Measurements from ENCODE around the gene FOXO4.

FOXO4 gene

GRCh38 chrX:71106427-71106826 lies 10.8 kb downstream of the FOXO4 start, which contains the start of gene CXorf65:
TSS of gene CXorf65 (minus strand) at chrX:71106740. CDS start at chrX:71106556, 184 bp downstream.
- TF ChIP-seq, protein P1, sequence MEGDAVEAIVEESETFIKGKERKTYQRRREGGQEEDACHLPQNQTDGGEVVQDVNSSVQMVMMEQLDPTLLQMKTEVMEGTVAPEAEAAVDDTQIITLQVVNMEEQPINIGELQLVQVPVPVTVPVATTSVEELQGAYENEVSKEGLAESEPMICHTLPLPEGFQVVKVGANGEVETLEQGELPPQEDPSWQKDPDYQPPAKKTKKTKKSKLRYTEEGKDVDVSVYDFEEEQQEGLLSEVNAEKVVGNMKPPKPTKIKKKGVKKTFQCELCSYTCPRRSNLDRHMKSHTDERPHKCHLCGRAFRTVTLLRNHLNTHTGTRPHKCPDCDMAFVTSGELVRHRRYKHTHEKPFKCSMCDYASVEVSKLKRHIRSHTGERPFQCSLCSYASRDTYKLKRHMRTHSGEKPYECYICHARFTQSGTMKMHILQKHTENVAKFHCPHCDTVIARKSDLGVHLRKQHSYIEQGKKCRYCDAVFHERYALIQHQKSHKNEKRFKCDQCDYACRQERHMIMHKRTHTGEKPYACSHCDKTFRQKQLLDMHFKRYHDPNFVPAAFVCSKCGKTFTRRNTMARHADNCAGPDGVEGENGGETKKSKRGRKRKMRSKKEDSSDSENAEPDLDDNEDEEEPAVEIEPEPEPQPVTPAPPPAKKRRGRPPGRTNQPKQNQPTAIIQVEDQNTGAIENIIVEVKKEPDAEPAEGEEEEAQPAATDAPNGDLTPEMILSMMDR (IDR thresholded peaks at IDR 0.05; ENCODE audit: low read length, missing control alignments): no peak
- H3K4me3 ChIP-seq (replicated peaks; ENCODE audit: low read depth, low read length): no peak within 1 kb of the TSS

GRCh38 chrX:71107245-71107644 lies 11.6 kb downstream of the FOXO4 start:
- TF ChIP-seq, protein P1 (IDR thresholded peaks at IDR 0.05; ENCODE audit: low read length, missing control alignments): no peak
- H3K4me3 ChIP-seq (replicated peaks; ENCODE audit: low read depth, low read length): no peak overlapping the region
- no peak for DNase-seq (ENCODE audit: low read depth)

More at GRCh38 chrX:71106427-71106826, 10.8 kb downstream of the FOXO4 start, which contains the start of gene CXorf65:
- DNase-seq (ENCODE audit: low read depth): no peak

DNA sequence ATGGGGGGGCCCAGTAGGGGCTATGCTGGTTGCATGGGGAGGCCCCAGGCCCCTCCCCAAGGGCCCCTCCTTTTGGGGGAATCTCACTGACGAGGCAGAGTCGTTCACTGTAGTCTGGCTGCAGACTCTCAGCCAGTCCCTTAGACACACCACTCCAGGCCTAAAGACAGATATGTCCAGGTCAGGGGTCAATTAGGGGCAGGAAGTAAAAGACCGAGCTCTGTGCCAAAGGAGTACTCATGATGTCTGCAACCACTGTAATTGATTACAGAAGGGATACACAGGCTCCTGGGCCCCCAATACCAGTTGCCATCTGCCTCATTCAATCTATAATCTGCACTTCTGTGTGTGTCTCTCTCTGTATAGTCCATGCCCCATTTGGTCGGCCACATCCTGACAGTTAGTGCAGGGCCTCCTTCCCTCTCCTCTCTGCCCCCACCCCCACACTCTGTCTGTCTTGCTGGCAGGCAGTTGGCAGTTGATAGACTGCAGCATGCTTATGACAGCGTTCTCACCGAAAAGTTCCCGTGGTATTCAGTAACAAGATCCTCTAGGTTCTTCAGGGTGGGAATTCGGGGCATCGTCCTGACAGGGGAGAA lies 12.2 kb downstream of the FOXO4 start:
- DNase-seq (ENCODE audit: low read depth): no peak
- no peak overlapping the region for H3K4me3 ChIP-seq (replicated peaks; ENCODE audit: low read depth, low read length)
- TF ChIP-seq, protein P1 (IDR thresholded peaks at IDR 0.05; ENCODE audit: low read length, missing control alignments): no peak

DNA sequence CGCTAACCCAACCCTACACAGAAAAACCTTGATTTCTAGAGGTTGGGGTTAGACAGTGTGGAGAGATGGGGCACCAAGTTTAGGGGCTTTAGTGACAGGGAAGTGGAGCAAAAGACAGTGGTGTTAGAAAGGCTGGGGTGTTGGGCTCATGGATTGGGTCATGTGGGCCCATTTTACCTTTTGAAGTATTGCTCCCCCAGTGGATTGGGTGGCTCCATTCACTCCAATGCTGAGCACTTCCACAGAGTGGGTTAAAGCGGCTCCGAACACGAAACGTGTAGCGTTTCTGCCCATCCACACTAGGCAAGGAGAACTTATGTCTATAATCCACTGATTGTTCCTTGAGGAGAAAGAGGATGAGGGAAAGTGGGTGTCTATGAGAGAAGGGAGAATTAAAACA lies 13.4 kb downstream of the FOXO4 start:
- no peak for DNase-seq (ENCODE audit: low read depth)
- TF ChIP-seq, protein P1 (IDR thresholded peaks at IDR 0.05; ENCODE audit: low read length, missing control alignments): no peak
- no peak overlapping the region for H3K4me3 ChIP-seq (replicated peaks; ENCODE audit: low read depth, low read length)

DNA sequence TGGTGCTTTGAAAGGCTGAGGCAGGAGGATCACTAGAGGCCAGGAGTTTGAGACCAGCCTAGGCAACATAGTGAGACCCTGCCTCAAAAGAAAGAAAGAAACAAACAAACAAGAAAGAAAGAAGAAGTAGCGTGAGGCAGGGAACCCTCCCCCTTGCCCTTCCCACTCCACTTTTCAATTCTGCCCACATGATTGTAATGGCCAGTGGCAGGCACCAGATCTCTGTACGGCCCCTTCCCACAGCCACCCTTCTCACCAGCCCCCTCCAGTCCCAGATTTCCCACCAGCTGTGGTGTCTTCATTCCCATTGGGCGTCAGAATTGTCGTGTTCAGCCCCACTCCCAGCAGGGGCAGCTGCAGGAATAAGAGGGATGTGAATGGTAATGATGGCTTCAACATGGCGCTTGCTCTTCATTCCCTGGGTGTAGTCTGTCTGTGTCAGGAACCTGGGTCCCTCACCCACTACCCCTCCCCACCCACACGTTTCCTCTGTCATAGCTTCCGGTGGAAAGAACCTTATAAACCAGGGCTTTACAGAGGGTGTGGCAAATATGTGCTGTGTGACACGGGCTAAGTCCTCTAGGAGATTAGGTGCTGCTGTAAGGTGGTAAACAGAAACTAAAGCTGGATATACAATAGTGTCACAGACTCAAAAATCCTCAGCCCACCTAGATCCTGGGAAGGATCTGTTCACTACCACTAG lies 15.6 kb downstream of the FOXO4 start, which contains the start of gene IL2RG:
Gene IL2RG (minus strand): TSS at position 437 of the 703 bp plus-strand sequence. CDS start 38 bp downstream, at position 399.
- no peak for DNase-seq (ENCODE audit: low read depth)
- no peak within 1 kb of the TSS for H3K4me3 ChIP-seq (replicated peaks; ENCODE audit: low read depth, low read length)
- TF ChIP-seq, protein P1 (IDR thresholded peaks at IDR 0.05; ENCODE audit: low read length, missing control alignments): no peak

DNA sequence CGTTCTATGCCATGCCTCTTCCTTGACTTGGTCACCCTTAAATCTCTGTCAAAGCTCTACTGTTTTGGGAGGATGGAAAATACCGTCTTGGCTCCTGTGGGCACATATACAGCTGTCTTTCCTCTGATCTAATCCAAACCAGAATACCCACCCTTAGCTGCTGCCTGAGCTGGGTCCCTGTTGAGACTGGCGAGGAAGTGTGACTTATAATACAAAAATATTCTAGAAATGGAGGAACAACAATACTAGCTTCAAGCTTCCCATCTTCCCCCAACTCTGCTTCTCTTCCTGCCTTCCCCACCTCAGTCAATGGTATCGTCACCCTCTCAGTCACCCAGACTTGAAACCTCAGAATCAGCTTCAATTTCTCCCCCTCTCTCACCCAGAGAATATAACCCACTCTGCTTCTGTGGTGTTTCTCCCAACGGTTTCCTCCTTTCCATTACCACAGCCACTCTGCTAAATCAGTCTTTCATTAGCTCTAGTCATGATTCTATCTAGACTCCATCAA lies 16.3 kb downstream of the FOXO4 start:
- no peak for DNase-seq (ENCODE audit: low read depth)
- H3K4me3 ChIP-seq (replicated peaks; ENCODE audit: low read depth, low read length): no peak overlapping the region
- TF ChIP-seq, protein P1 (IDR thresholded peaks at IDR 0.05; ENCODE audit: low read length, missing control alignments): no peak

Data from fibroblast of pulmonary artery (primary cell).